Mesendoderm (in vitro differentiated cells): ENCODE measurements around the gene NRDC.

ENCODE experiments used
- DNase-seq: peaks from one replicate; pipeline ENCODE4 v3.0.0; 2013
- H2AK5ac ChIP-seq: 2 replicates; pipeline ENCODE4 v1.6.1; 2013; ENCODE audit warnings: low read length, inconsistent platforms
- H2BK120ac ChIP-seq: 2 replicates; pipeline ENCODE4 v1.6.1; 2013; ENCODE audit warnings: low read depth, mild to moderate bottlenecking, low read length, moderate library complexity, mixed read lengths
- H2BK15ac ChIP-seq: replicated peaks from 2 replicates; pipeline ENCODE4 v1.6.1; 2013; ENCODE audit warnings: low read depth, mild to moderate bottlenecking, moderate library complexity
- H2BK5ac ChIP-seq: 2 replicates; pipeline ENCODE4 v1.6.1; 2013; ENCODE audit warnings: low read length, inconsistent platforms
- H3K18ac ChIP-seq: 2 replicates; pipeline ENCODE4 v1.6.1; 2013; ENCODE audit warnings: mild to moderate bottlenecking, low read length, mixed read lengths
- H3K23ac ChIP-seq: one replicate; pipeline ENCODE4 v1.6.1; 2013; ENCODE audit warnings: low read length
- H3K27ac ChIP-seq: 2 replicates; pipeline ENCODE4 v1.5.1; 2013; ENCODE audit warnings: low read depth, mild to moderate bottlenecking, inconsistent platforms, low read length, moderate library complexity
- H3K27me3 ChIP-seq: 2 replicates; pipeline ENCODE4 v1.6.1; 2013; ENCODE audit warnings: low read length, control low read depth, mild to moderate bottlenecking, inconsistent platforms; ENCODE audit not compliant: insufficient read depth, poor library complexity
- H3K36me3 ChIP-seq: 2 replicates; pipeline ENCODE4 v1.6.1; 2013; ENCODE audit warnings: low read length, inconsistent platforms; ENCODE audit not compliant: control insufficient read depth, insufficient read depth
- H3K4ac ChIP-seq: one replicate; pipeline ENCODE4 v1.6.1; 2013; ENCODE audit warnings: low read depth, mild to moderate bottlenecking, low read length, moderate library complexity
- H3K4me1 ChIP-seq: 2 replicates; pipeline ENCODE4 v1.6.1; 2013; ENCODE audit warnings: low read depth, low read length, inconsistent platforms; ENCODE audit not compliant: control insufficient read depth
- H3K4me2 ChIP-seq: 2 replicates; pipeline ENCODE4 v1.6.1; 2013; ENCODE audit warnings: low read length
- H3K4me3 ChIP-seq: 2 replicates; pipeline ENCODE4 v1.5.1; 2013; ENCODE audit warnings: mild to moderate bottlenecking, low read length
- H3K56ac ChIP-seq: one replicate; pipeline ENCODE4 v1.6.1; 2013; ENCODE audit warnings: low read length
- H3K79me1 ChIP-seq: 2 replicates; pipeline ENCODE4 v1.6.1; 2013; ENCODE audit warnings: low read length, inconsistent platforms
- H3K79me2 ChIP-seq: 2 replicates; pipeline ENCODE4 v1.6.1; 2013; ENCODE audit warnings: mild to moderate bottlenecking, low read length; ENCODE audit not compliant: control insufficient read depth, insufficient read depth
- H3K9ac ChIP-seq: 2 replicates; pipeline ENCODE4 v1.6.1; 2013; ENCODE audit warnings: low read length, inconsistent platforms
- H4K5ac ChIP-seq: one replicate; pipeline ENCODE4 v1.6.1; 2013; ENCODE audit warnings: low read length
- H4K8ac ChIP-seq: one replicate; pipeline ENCODE4 v1.6.1; 2013; ENCODE audit warnings: low read depth, mild to moderate bottlenecking, control low read depth, low read length, moderate library complexity
- WGBS: extraction: QIAGEN DNeasy Blood & Tissue Kit; methylation state at CpG from one replicate; pipeline ENCODE4 v1.1.7; 2013; ENCODE audit warnings: low lambda C conversion rate, missing lambda C conversion rate; ENCODE audit not compliant: insufficient coverage; ENCODE audit errors: extremely low coverage; 5-methylcytosine and 5-hydroxymethylcytosine counted together

The NRDC gene

DNA sequence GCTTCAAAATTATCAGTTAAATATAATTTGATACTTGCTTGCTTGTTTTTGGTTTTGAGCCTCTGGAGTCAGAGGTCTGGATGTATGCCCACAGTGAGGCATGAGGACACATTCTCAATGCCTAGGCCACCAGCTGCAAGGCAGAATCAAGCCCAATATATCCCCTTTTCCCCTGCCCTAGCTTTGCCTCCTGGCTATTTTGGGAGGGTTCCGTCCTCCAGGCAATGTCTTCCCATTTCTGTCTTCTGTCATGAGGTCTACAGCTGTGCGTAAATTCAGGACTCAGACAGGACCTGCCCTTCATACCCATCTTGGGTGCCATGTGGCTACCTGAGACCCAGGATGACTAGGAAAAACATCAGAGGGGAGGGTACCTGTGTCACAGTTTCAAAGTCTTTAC is 19.2 kb downstream of the NRDC start:
- Histone ChIP-seq H3K56ac (no peak overlapping the region), H2BK120ac (no peak overlapping the region), H3K4me1 (no peaks in the 10 kb centered on the region), H2BK15ac (no peak overlapping the region), H3K18ac (no peak overlapping the region), H3K36me3 (no peaks in the 10 kb centered on the region), H4K5ac (no peak overlapping the region), H3K27ac (no peak overlapping the region), H3K23ac (no peak overlapping the region), H3K4me3 (no peak overlapping the region), H3K4ac (no peak overlapping the region), H3K27me3 (no peaks in the 10 kb centered on the region), H3K79me1 (peaks cover 12% of the 10 kb centered on the region), H2AK5ac (no peak overlapping the region), H3K4me2 (no peak overlapping the region), H3K79me2 (peaks cover 4% of the 10 kb centered on the region), H3K9ac (no peak overlapping the region), H4K8ac (no peak overlapping the region), H2BK5ac (no peak overlapping the region)
- no peak for DNase-seq
- no CpG with 5 or more reads among the region's 2 CpGs for WGBS

DNA sequence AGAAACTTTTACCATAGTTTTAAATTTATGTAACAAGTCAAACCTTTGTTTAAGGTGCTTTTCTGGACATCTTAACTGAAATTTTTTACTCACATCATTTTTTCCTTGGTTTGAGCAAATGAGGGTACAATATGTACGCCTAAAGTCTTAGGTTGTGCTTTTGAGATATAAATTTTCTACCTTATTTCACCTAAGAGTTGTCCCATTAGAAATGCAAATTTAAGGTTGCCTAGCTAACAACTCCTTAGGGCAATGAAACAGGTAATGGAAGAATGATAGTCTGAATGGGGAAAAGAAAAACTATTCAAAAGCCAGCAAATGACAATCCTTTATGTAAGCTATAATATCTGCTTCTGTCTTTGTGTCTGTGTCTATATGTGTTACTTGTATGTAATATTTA is 19.6 kb downstream of the NRDC start:
- H2BK120ac ChIP-seq = no peak overlapping the region
- H3K9ac ChIP-seq = no peak overlapping the region
- no peak overlapping the region for H2BK5ac ChIP-seq
- H2AK5ac ChIP-seq = no peak overlapping the region
- H3K4me1 ChIP-seq = no peaks in the 10 kb centered on the region
- no peak overlapping the region for H4K8ac ChIP-seq
- no peak overlapping the region for H3K23ac ChIP-seq
- H3K4me3 ChIP-seq = no peak overlapping the region
- H3K79me1 ChIP-seq = peaks cover 13% of the 10 kb centered on the region
- WGBS = no CpG with 5 or more reads among the region's 1 CpG
- H3K36me3 ChIP-seq = no peaks in the 10 kb centered on the region
- no peak overlapping the region for H3K27ac ChIP-seq
- no peak overlapping the region for H2BK15ac ChIP-seq
- H3K79me2 ChIP-seq = peaks cover 4% of the 10 kb centered on the region
- DNase-seq = no peak
- H3K27me3 ChIP-seq = no peaks in the 10 kb centered on the region
- no peak overlapping the region for H3K4ac ChIP-seq
- no peak overlapping the region for H3K18ac ChIP-seq
- H4K5ac ChIP-seq = no peak overlapping the region
- H3K56ac ChIP-seq = no peak overlapping the region
- H3K4me2 ChIP-seq = no peak overlapping the region

- Histone ChIP-seq H3K9ac (no peak overlapping the region), H2AK5ac (no peak overlapping the region), H2BK5ac (no peak overlapping the region), H4K8ac (no peak overlapping the region), H2BK15ac (no peak overlapping the region), H3K4me1 (no peaks in the 10 kb centered on the region), H4K5ac (no peak overlapping the region), H3K4ac (no peak overlapping the region), H3K36me3 (no peaks in the 10 kb centered on the region), H3K4me2 (no peak overlapping the region), H3K79me2 (peaks cover 2% of the 10 kb centered on the region), H3K27me3 (no peaks in the 10 kb centered on the region), H3K56ac (no peak overlapping the region), H2BK120ac (no peak overlapping the region), H3K18ac (no peak overlapping the region), H3K79me1 (peaks cover 14% of the 10 kb centered on the region), H3K23ac (no peak overlapping the region), H3K27ac (no peak overlapping the region), H3K4me3 (no peak overlapping the region)
- no peak for DNase-seq
Measured at GRCh38 chr1:51856745-51857144, 21.8 kb downstream of the NRDC start.

GRCh38 chr1:51855624-51856023 is 22.9 kb downstream of the NRDC start:
- Histone ChIP-seq H3K36me3 (no peaks in the 10 kb centered on the region), H3K4me2 (no peak overlapping the region), H2BK15ac (no peak overlapping the region), H3K79me2 (peaks cover 4% of the 10 kb centered on the region), H3K4ac (no peak overlapping the region), H3K23ac (no peak overlapping the region), H2BK5ac (no peak overlapping the region), H4K5ac (no peak overlapping the region), H3K4me1 (no peaks in the 10 kb centered on the region), H2BK120ac (no peak overlapping the region), H3K4me3 (no peak overlapping the region), H2AK5ac (no peak overlapping the region), H3K27me3 (no peaks in the 10 kb centered on the region), H3K79me1 (peaks cover 16% of the 10 kb centered on the region), H4K8ac (no peak overlapping the region), H3K9ac (no peak overlapping the region), H3K27ac (no peak overlapping the region), H3K18ac (no peak overlapping the region), H3K56ac (no peak overlapping the region)
- no CpG with 5 or more reads among the region's 3 CpGs for WGBS
- DNase-seq = no peak

DNA sequence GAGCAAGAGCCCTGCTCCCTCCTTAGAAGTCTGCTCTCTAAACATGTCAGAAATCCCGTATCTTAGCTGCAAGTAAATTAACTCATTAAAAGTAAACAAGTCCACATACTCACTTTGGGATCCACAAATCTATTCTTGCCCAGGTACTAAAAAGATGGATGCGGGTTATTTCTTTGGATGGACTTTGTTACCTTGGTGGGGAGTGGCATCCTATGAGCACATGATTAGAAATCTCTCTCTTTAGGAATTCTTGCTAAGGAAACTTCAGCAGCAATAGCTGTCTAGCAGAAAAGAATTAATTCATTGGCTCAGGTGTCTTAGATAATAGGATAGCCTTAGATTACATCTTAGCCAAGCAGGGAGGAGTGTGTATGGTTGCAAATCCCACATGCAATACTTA is 25.2 kb downstream of the NRDC start:
- Histone ChIP-seq H3K23ac (no peak overlapping the region), H3K56ac (no peak overlapping the region), H3K27me3 (no peaks in the 10 kb centered on the region), H3K4me2 (no peak overlapping the region), H2BK5ac (no peak overlapping the region), H4K8ac (no peak overlapping the region), H4K5ac (no peak overlapping the region), H3K4ac (no peak overlapping the region), H2BK15ac (no peak overlapping the region), H3K27ac (no peak overlapping the region), H3K79me2 (peaks cover 4% of the 10 kb centered on the region), H3K18ac (no peak overlapping the region), H3K36me3 (no peaks in the 10 kb centered on the region), H3K79me1 (peaks cover 11% of the 10 kb centered on the region), H3K4me1 (no peaks in the 10 kb centered on the region), H3K9ac (no peak overlapping the region), H3K4me3 (no peak overlapping the region), H2BK120ac (no peak overlapping the region), H2AK5ac (no peak overlapping the region)
- no peak for DNase-seq
- WGBS = no CpG with 5 or more reads among the region's 2 CpGs

- H3K27me3 ChIP-seq = no peaks in the 10 kb centered on the region
- H3K4me3 ChIP-seq = no peak overlapping the region
- no peak overlapping the region for H3K4me2 ChIP-seq
- no peaks in the 10 kb centered on the region for H3K4me1 ChIP-seq
- H2AK5ac ChIP-seq = no peak overlapping the region
- H3K23ac ChIP-seq = no peak overlapping the region
- H4K5ac ChIP-seq = no peak overlapping the region
- H2BK120ac ChIP-seq = no peak overlapping the region
- no peak overlapping the region for H3K18ac ChIP-seq
- peaks cover 7% of the 10 kb centered on the region for H3K79me1 ChIP-seq
- no peak overlapping the region for H2BK5ac ChIP-seq
- no peak overlapping the region for H3K27ac ChIP-seq
- no peak overlapping the region for H4K8ac ChIP-seq
- H3K56ac ChIP-seq = no peak overlapping the region
- H3K79me2 ChIP-seq = peaks cover 4% of the 10 kb centered on the region
- no peak overlapping the region for H2BK15ac ChIP-seq
- no CpG with 5 or more reads among the region's 5 CpGs for WGBS
- DNase-seq = no peak
- H3K9ac ChIP-seq = no peak overlapping the region
- no peaks in the 10 kb centered on the region for H3K36me3 ChIP-seq
- no peak overlapping the region for H3K4ac ChIP-seq
Measured at GRCh38 chr1:51851882-51852396, 26.6 kb downstream of the NRDC start.
